ENCODE results near the gene CALML3.

CALML3 gene

GRCh38 chr10:5509236-5509635 lies 15.5 kb upstream of the CALML3 start:
- peak overlapping the region; percentile 62 for H3K27ac ChIP-seq
- TF ChIP-seq ZFX (IDR thresholded peaks at IDR 0.05) (no peak), CTCF (conservative IDR thresholded peaks at IDR 0.05) (no peak)

- H3K27ac ChIP-seq, result peak overlapping the region; percentile 62
- TF ChIP-seq CTCF (conservative IDR thresholded peaks at IDR 0.05) (no peak), ZFX (IDR thresholded peaks at IDR 0.05) (no peak)
These were observed 15.1 kb upstream of the CALML3 start for GRCh38 chr10:5509691-5510090.

GRCh38 chr10:5510281-5511072 lies 14.3 kb upstream of the CALML3 start:
- H3K27ac ChIP-seq, result peak overlapping the region; percentile 62
- TF ChIP-seq CTCF (conservative IDR thresholded peaks at IDR 0.05) (no peak), ZFX (IDR thresholded peaks at IDR 0.05) (no peak)

- no peak for TF ChIP-seq ZFX (IDR thresholded peaks at IDR 0.05)
- TF ChIP-seq CTCF (conservative IDR thresholded peaks at IDR 0.05), result no peak
- H3K27ac ChIP-seq, result peak overlapping the region; percentile 30; the same call in 1 of the 2 replicates
These were observed 13.4 kb upstream of the CALML3 start for GRCh38 chr10:5511231-5511884.

- no peak overlapping the region for H3K27ac ChIP-seq
- no peak for TF ChIP-seq CTCF (conservative IDR thresholded peaks at IDR 0.05)
- no peak for TF ChIP-seq ZFX (IDR thresholded peaks at IDR 0.05)
These were observed 12.9 kb upstream of the CALML3 start for GRCh38 chr10:5511885-5512280.

- TF ChIP-seq ZFX (IDR thresholded peaks at IDR 0.05), result no peak
- no peak for TF ChIP-seq CTCF (conservative IDR thresholded peaks at IDR 0.05)
- peak overlapping the region; percentile 42 for H3K27ac ChIP-seq
These were observed 12.4 kb upstream of the CALML3 start for GRCh38 chr10:5512331-5512730.

- TF ChIP-seq ZFX (IDR thresholded peaks at IDR 0.05) (no peak), CTCF (conservative IDR thresholded peaks at IDR 0.05) (no peak)
- H3K27ac ChIP-seq, result peak overlapping the region; percentile 42
These were observed 11.7 kb upstream of the CALML3 start for GRCh38 chr10:5512881-5513612.
